Measurements from ENCODE around the gene RENBP. TPM values are rescaled to one million over a fixed set of nuclear protein-coding genes. Genes with fewer than 3 reads are reported as not detected.

RENBP gene
- total RNA-seq, 1 donor from 2014 or later = 12.3 TPM

DNA sequence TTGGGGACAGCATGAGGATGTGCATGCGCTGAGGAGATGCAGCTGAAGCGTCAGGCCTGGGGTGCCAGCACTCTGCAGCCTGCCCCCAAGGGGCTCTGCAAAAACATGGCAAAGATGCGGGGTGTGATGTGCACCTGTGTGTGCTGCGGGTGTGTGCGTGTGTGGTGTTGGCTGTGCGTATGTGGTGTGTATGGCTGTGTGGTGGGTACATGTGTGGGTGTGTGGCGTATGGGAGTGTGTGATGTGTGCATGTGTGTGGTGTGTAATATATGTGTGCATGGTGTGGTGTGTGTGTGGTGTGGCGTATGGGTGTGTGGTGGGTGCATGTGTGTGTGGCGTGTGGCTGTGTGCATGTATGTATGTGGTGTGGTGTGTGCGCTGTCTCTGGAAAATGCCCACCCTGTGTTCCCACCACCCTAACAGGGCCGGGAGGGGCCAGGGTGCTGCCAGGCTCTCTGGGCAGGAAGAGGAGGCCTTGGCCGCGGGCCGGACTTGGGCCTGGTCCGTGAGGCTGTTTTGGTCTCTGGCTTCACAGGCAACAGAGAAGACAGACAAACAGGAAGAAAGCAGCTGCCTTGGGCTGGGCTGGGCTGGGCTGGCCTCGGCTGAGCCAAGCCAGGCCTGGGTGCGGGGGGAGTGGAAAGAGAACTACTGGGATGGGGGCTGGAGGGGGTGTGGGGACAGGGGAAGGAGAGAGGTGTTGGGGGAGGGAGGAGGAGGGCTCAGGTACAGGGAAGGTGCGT lies 41.0 kb downstream of the RENBP start:
- intact Hi-C loops (cut with micrococcal nuclease) = loop anchor here (5.0 kb wide), 1 partner anchor 111 kb away; the partner anchor contains the start of genes IDH3G and SSR4

DNA sequence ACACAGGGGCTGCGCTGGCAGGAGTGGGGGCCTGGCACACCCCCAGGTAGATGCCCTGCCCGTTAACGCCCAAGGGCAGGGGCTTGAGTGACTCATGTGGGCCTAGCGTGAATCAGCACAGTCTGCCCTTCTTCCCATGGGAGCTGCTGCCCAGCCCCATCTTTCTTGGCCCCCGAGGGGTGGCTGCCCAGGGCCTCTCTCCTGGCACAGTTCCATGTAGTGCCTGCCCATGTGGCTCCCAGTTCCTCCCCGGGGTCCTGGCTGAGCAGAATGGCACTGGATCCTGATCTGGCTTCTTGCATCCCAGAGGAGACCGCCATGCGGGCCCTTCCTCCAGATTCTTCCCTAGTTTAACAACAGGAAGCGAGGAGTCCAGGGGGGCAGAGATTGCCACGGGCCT lies 42.1 kb downstream of the RENBP start:
- intact Hi-C loops (cut with micrococcal nuclease) = loop anchor here (5.0 kb wide), 1 partner anchor 110 kb away; the partner anchor contains the start of genes IDH3G and SSR4

DNA sequence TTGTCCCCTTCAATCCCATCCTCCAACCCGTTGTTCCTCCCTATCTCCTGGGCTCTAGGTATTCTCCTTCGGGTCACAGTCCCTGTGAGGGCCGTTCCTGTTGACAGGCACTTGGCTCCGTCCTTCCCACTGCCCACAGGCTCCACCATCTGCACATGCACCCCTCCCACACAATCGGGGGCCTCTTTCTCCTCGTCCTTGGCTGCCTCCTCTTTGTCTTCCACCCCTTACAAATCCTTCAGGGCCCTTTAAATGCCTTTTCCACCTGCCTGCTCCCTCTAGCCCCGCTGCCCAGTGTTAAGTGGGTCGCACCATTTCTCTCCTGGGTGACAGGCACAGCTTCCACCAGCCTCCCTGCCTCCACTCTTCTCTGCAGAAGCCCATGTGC lies 42.7 kb downstream of the RENBP start:
- intact Hi-C loops (cut with micrococcal nuclease) = loop anchor here (5.0 kb wide), 1 partner anchor 109 kb away; the partner anchor contains the start of genes IDH3G and SSR4

DNA sequence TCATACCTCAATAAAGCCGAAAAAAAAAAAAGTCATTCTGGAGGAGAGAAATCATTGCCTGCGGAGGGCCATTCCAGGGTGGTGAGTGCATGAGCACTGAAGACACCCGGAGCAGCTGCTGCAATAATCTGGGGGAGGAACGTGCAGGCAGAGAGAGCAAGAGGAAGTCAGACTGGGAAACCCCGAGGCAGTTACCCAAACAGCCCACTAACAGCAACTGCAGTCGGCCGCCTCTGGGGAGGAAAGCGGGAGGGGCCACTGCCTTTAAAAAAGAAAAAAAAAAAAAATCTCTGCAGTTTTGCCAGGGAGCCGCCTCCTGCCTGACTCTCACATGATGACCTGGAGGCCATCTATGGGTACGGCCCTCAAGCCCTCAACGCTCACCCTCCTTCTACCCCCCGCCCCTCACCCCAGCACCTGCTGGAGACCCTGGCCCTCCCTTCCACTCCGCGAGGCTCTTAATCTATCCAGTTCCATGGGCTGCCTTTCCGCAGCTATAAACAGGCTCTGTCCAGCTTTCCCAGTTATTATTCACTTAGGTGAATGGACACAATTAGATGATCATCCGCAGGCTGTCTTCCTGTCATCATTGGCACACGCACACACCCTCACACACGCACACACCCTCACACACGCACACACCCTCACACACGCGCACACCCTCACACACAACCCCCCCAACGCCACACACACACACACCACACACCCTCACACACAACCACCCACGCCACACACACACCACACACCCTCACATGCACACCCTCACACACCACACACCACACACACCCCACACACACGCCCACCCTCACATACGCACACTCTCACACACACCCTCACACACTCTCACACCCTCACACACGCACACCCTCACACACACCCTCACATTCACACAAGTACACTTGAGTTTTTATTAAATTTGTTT lies 43.4 kb downstream of the RENBP start:
- intact Hi-C loops (cut with micrococcal nuclease) = loop anchor here (5.0 kb wide), 1 partner anchor 109 kb away; the partner anchor contains the start of genes IDH3G and SSR4

DNA sequence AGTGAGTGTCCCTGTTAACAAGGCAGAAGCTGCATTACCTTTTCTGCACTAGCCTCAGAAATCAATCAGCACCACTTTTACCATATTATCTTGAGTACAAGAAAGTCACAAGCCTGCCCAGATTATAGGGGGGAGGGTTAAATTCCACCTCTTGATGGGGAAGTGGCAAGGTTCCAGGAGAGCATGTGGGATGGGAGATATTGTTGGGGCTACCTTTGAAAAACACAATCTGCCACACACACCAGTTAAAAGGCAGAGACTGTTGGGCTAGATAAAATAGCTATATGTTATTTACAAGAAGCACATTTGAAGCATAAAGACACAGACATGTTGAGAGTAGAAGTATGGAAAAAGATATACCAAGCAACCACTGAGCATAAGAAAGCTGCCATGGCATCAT lies 46.5 kb downstream of the RENBP start:
- intact Hi-C loops (cut with micrococcal nuclease) = no loop called here

DNA sequence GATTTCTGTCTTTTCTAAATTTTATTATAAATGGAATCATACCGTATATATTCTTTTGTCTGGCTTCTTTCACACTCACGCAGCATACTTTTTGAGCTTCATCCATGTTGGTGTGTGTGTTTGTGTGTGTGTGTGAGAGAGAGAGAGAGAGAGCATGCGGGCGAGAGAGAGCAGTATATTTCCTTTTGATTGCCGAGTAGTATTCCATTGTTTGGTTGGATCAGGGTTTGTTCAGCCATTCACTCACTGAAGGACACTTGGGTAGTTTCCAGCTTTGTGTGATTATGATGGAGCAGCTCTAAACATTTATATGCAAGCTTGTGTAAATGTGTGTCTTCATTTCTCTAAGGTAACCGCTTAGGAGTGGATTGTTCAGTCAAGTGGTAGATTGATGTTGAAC lies 55.3 kb downstream of the RENBP start:
- intact Hi-C loops (cut with micrococcal nuclease) = no loop called here

DNA sequence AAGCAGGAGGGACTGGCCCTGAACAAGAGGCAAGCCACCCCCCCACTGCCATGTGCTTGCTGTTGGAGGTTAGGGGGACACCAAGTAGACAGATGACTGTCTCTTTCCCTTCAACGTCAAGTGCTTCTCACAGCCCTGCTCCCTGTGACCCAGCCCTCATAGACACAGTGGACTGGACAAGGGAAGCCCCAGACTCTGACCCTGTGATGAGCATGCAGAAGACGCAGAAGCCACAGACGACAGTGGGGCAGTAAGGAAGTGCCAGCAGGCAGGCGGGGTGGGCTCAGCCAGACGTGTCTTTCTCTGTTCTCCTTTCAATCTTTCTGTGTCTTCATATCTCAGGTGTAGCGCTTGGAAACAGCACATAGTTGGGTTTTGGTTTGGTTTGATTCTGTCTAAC lies 56.1 kb downstream of the RENBP start:
- intact Hi-C loops (cut with micrococcal nuclease) = no loop called here

DNA sequence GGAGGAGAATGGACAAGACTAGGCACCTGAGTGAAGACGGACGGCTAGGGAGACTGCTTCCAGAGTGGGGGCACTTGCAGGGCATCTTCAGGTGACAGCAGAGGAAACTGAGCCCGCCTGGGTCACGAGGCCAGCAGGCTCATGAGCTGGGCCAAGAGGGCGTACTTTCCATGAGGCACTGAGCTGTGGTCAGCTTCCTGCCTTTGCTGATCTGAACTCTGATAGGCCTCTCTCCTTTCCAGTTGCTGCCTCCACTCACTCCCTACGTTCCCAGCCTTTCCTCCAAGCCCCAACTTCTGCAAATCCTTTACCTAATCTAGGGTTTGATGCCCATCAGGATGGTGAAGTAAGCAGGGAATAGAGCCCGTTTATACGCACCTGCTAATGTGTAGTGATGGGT lies 57.1 kb downstream of the RENBP start:
- intact Hi-C loops (cut with micrococcal nuclease) = no loop called here

DNA sequence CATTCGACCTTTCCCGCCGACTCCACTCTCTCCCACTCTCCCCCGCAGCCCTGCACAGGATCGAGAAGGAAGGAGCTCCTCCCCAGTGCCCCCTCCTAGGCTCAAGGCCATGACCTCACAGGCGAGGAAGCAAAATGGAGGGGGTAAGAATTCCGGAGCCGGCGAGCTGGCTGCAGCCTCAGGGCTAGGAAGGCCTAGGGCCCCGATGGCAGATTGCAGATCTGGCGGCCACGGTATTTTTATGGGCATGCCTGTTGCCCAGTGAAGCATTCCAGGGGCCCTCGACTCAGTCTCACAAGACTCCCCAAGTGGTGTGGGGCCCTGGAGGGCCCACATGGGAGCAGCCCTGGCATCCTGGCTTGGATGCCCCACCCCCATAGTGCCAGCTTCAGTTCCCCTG lies 57.5 kb downstream of the RENBP start:
- intact Hi-C loops (cut with micrococcal nuclease) = no loop called here

DNA sequence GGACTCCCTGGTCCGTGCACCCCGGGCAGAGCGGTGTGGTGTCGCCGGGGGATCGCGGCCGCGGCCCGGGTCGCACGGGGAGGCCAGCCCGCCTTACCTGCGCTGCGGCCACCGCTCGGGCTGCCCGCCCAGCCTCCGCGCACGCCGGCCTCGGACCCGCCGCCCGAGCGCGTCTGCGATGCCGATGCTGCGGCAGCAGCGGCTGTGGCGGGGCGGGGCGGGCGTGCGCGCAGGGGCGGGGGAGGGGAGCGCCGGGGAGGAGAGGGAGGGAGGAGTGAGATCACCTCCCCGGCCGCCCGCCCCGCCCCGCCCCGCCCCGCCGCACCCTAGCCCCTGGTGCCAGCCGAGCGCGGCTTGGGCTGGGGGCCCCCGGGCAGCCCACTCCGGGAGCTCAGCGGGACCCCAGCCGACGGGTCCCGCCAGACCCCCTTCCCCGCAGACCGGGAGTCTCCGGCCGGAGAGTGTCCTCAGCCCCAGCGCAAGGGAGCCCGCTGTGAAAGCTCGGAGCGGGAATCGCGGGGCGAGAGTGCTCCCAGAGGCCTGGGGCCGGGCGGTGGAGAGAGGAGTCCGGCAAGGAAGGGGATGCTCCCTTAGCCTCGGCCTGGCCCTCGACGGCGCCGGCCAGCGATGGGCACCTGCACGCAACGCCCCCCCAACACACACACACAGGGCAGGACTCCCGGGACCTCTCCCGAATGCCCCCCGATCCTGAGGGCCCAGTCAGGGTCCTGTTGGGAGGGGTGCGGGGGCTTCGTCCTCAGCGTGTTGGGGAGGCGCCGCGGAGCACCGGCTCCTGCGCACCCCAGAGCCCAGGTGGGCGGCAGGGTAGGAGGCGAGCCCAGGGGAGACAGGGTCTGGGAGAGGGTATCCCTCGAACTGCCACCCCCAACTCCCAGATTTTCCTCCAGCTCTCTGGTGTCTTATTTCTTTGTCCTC lies 58.2 kb downstream of the RENBP start, which contains the start of gene L1CAM:
Gene L1CAM (minus strand): TSS at position 206 of the 936 bp plus-strand sequence. CDS start 10,337 bp downstream, outside the sequence.
- intact Hi-C loops (cut with micrococcal nuclease) = no loop called here

Other genes with a start within 250 kb of the RENBP start
- gene BCAP31, start 220.3 kb downstream of the RENBP start, total RNA-seq = 155 and 157 TPM in 2 replicates
- gene ABCD1, start 219.8 kb downstream of the RENBP start, total RNA-seq = 12.4 and 13.1 TPM in 2 replicates
- gene PLXNB3, start 180.4 kb downstream of the RENBP start, total RNA-seq = 1.2 and 1.9 TPM in 2 replicates
- gene SRPK3, start 163.6 kb downstream of the RENBP start, total RNA-seq = not detected in 2 replicates
- gene IDH3G, start 150.3 kb downstream of the RENBP start, total RNA-seq = 72.7 and 76.4 TPM in 2 replicates
- 287 and 297 TPM in 2 replicates for gene SSR4, start 150.0 kb downstream of the RENBP start, total RNA-seq
- 0.68 and 0.70 TPM in 2 replicates for gene PDZD4, start 114.1 kb downstream of the RENBP start, total RNA-seq
- gene L1CAM, start 58.5 kb downstream of the RENBP start, total RNA-seq = 6.3 and 8.5 TPM in 2 replicates
- not detected in 2 replicates for gene AVPR2, start 40.0 kb downstream of the RENBP start, total RNA-seq
- 245 and 265 TPM in 2 replicates for gene ARHGAP4, start 18.4 kb downstream of the RENBP start, total RNA-seq
- gene NAA10, start 9.6 kb downstream of the RENBP start, total RNA-seq = 92.1 and 94.4 TPM in 2 replicates
- 115 and 119 TPM in 2 replicates for gene HCFC1, start 27.2 kb upstream of the RENBP start, total RNA-seq
- 4.9 and 5.9 TPM in 2 replicates for gene TMEM187, start 28.1 kb upstream of the RENBP start, total RNA-seq
- gene IRAK1, start 75.3 kb upstream of the RENBP start, total RNA-seq = 136 and 144 TPM in 2 replicates
- 56.7 and 61.9 TPM in 2 replicates for gene MECP2, start 153.1 kb upstream of the RENBP start, total RNA-seq
- gene OPN1LW, start 199.6 kb upstream of the RENBP start, total RNA-seq = not detected in 2 replicates
- not detected in 2 replicates for gene OPN1MW, start 238.0 kb upstream of the RENBP start, total RNA-seq